CD4-positive, alpha-beta memory T cell (primary cell): ENCODE results near the gene PLA2G4D. TPM values are rescaled to one million over a fixed set of nuclear protein-coding genes. Genes with fewer than 3 reads are reported as not detected.

Source experiments
- CTCF ChIA-PET: fragments of 350-600 bp; sonication (Branson Sonifier 250); formaldehyde crosslinking; loops from one replicate; lab custom pipeline; 2021; ENCODE audit warnings: inconsistent platforms; ENCODE audit not compliant: partially characterized antibody; lab: Charles Lee
- POLR2A ChIA-PET: fragments of 350-600 bp; sonication (Branson Sonifier 250); formaldehyde crosslinking; loops from one replicate; lab custom pipeline; 2021; ENCODE audit not compliant: partially characterized antibody; lab: Charles Lee
- DNase-seq, 5 donors: peaks; one replicate each; pipeline versions ENCODE4 v3.0.0 to v3.0.0-alpha.2; 2020 to 2022; ENCODE audit warnings: mixed read lengths in 1 of 5
- H3K27ac ChIP-seq: one replicate; pipeline ENCODE4 v1.7.0; 2013; ENCODE audit warnings: low read depth, low read length
- H3K27me3 ChIP-seq: 2 replicates; pipeline ENCODE4 v1.7.0; 2013; ENCODE audit warnings: mild to moderate bottlenecking, low read length, moderate library complexity; ENCODE audit not compliant: insufficient read depth
- H3K36me3 ChIP-seq: 2 replicates; pipeline ENCODE4 v1.7.0; 2013; ENCODE audit warnings: mild to moderate bottlenecking, low read length, moderate library complexity; ENCODE audit not compliant: insufficient read depth
- H3K4me1 ChIP-seq: 2 replicates; pipeline ENCODE4 v1.7.0; 2013; ENCODE audit warnings: mild to moderate bottlenecking, low read length, moderate library complexity; ENCODE audit not compliant: insufficient read depth
- H3K4me3 ChIP-seq, 2 donors: one replicate each; pipeline ENCODE4 v1.7.0; 2013; ENCODE audit warnings: low read length in 2 of 2, mild to moderate bottlenecking in 1 of 2
- H3K9me3 ChIP-seq, 2 donors: one replicate each; pipeline ENCODE4 v1.7.0; 2013; ENCODE audit warnings: low read length in 2 of 2, control low read depth in 1 of 2; ENCODE audit not compliant: control insufficient read depth in 1 of 2
- H3K27ac Mint-ChIP-seq, 7 donors: one replicate each; pipeline ENCODE4 v1.8.0; 2020 to 2021; ENCODE audit warnings: mixed read lengths in 7 of 7, mild to moderate bottlenecking in 6 of 7, inconsistent platforms in 3 of 7, moderate library complexity in 3 of 7
- H3K27me3 Mint-ChIP-seq, 2 donors: one replicate each; pipeline ENCODE4 v1.8.0; 2020 to 2021; ENCODE audit warnings: mixed read lengths in 2 of 2
- H3K36me3 Mint-ChIP-seq, 2 donors: one replicate each; pipeline ENCODE4 v1.8.0; 2020 to 2021; ENCODE audit warnings: mixed read lengths in 2 of 2, inconsistent platforms in 1 of 2, mild to moderate bottlenecking in 1 of 2
- H3K4me1 Mint-ChIP-seq, 4 donors: one replicate each; pipeline ENCODE4 v1.8.0; 2020 to 2021; ENCODE audit warnings: mixed read lengths in 4 of 4, mild to moderate bottlenecking in 1 of 4
- H3K4me3 Mint-ChIP-seq, 8 donors: one replicate each; pipeline ENCODE4 v1.8.0; 2020 to 2021; ENCODE audit warnings: mixed read lengths in 8 of 8, mild to moderate bottlenecking in 7 of 8, moderate library complexity in 6 of 8, inconsistent platforms in 3 of 8
- H3K9me3 Mint-ChIP-seq, 8 donors: one replicate each; pipeline ENCODE4 v1.8.0; 2020 to 2021; ENCODE audit warnings: mixed read lengths in 8 of 8, mild to moderate bottlenecking in 5 of 8, inconsistent platforms in 3 of 8, moderate library complexity in 1 of 8
- intact Hi-C: fragments of 100-400 bp; cut with micrococcal nuclease; formaldehyde crosslinking; loops from one replicate; pipeline ENCODE4 v1.15.1; 2023
- polyA plus RNA-seq, 2 donors: library from polyadenylated mRNA; unstranded; fragments of 300-500 nt; fragmentation: Illumina TruSeq; gene quantifications; one replicate each; pipeline ENCODE4 v1.2.3, GENCODE V29; 2021
- total RNA-seq, 2 experiments: library from RNA; stranded (reverse); gene quantifications; one replicate each; pipeline ENCODE4 v1.2.3, GENCODE V29; 2021

Gene PLA2G4D
- total and polyA plus RNA-seq, 4 experiments from 2014 or later = not detected

DNA sequence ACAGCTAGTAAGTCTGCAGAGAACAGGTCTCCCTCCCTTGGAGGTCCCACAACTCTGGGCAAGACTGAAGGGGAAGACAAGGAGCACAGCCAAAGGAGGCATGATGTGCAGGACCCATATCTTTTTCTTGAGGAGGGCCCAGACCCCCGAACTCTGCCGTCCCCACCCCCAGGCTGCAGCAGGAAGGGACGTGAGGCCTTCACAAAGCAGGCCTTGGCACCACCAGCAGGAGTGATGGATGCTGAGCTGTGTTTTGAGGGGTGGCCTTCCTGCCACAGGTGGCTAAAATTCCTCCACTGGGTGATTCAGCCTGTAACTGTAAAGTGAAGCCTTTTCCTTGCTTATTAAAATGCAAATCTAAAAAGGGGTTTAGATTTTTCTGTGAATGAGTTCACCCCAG, 8.6 kb downstream of the PLA2G4D start:
- Histone ChIP-seq H3K27ac (no peak overlapping the region), H3K36me3 (no peaks in the 10 kb centered on the region), H3K4me3 (no peak overlapping the region), H3K4me1 (peaks cover 10% of the 10 kb centered on the region), H3K27me3 (no peaks in the 10 kb centered on the region), H3K9me3 (no peaks in the 10 kb centered on the region)
- Mint-ChIP-seq H3K27ac (no peak overlapping the region), H3K4me1 (peaks cover 0 to 10% (median 2%) of the 10 kb centered on the region in 4 donors), H3K9me3 (peaks cover 0 to 3% (median 0%) of the 10 kb centered on the region in 8 donors), H3K4me3 (no peak overlapping the region), H3K27me3 (peaks cover 6% of the 10 kb centered on the region in 2 donors), H3K36me3 (no peaks in the 10 kb centered on the region)
- ChIA-PET CTCF (interaction anchor here (4.8 kb wide), 1 partner anchor 96 kb away, joined by 33 read pairs; no protein-coding TSS in a partner anchor), POLR2A (no interaction called here)
- intact Hi-C loops = loop anchor here (2.0 kb wide), 1 partner anchor 313 kb away; no protein-coding TSS in a partner anchor
- no peak for DNase-seq

DNA sequence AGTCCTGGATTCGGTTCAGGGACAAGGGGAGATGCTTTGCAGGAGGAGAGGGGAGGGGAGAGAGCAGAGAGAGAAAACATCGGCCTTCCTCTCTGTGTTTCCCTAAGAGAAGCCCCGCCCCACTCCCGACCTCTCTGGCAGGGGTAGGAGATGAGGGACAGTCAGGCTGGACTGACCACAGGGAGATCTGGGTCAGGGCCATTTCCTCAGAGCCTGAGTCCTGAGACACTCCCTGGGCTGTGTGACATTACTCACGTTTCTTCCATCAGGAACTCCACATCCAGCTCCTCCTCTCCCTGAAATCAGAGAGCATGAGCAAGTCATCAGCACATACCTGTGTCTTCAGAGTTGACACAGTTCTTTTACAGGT, 9.1 kb downstream of the PLA2G4D start:
- no peak overlapping the region for H3K4me3 ChIP-seq
- peaks cover 0 to 10% (median 2%) of the 10 kb centered on the region in 4 donors for H3K4me1 Mint-ChIP-seq
- CTCF ChIA-PET = interaction anchor here (1.3 to 4.8 kb wide), 6 partner anchors 7 to 312 kb away, joined by 4 to 33 read pairs (median 8); partner anchors contain the start of gene MAPKBP1

DNA sequence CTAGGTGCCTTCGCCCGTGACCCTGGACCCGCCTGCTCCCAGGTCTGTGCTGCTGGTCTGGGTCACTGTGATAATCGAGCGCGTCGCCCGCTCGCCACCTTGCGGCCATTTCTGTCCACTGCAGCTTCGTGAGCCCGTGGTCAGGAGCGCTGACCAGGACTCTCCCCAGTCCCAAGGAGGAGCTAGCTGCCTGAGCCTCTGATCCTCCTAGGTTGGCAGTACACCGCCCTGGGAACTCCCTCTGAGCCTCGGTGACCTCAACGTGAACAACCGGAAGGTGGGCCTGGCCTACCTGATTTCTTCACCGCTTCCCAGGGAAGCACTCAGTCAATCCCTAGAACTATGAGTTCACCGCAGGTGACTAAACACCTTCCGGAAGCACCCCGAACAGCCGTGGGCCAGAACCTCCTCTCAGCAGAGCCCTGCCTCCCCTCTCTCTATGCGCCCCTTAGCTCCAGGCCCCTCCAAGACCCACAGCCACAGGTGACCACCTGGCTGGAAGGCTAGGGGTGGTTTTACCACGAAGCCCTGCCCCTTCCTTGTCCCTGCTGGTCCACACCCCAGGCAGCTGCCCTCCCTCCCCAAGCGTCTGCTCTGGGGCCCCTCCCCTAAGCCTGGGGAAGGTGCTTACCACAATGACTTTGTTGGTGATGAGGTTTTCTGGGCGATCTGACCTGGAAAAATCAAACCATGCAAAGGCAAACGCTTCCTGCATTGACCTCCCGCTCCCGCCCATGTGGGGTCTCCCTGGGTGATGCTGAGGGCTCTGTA, 9.7 kb downstream of the PLA2G4D start:
- peak overlapping the region in 2 of 7 donors; percentile 9 to 41 for H3K27ac Mint-ChIP-seq
- peak overlapping the region in 3 of 8 donors; percentile 33 to 38 (median 36) for H3K4me3 Mint-ChIP-seq
- H3K9me3 ChIP-seq = no peaks in the 10 kb centered on the region
- peaks cover 6% of the 10 kb centered on the region in 2 donors for H3K27me3 Mint-ChIP-seq
- peaks cover 0 to 3% (median 0%) of the 10 kb centered on the region in 8 donors for H3K9me3 Mint-ChIP-seq
- no peak overlapping the region for H3K4me3 ChIP-seq
- ChIA-PET CTCF (interaction anchor here (0.8 to 4.8 kb wide), 18 partner anchors 8 to 482 kb away, joined by 3 to 33 read pairs (median 4); partner anchors contain the start of genes MAPKBP1, PLA2G4D and VPS39), POLR2A (interaction anchor here (1.3 kb wide), 1 partner anchor 311 kb away, joined by 4 read pairs; no protein-coding TSS in a partner anchor)
- no peaks in the 10 kb centered on the region for H3K27me3 ChIP-seq
- DNase-seq = peak in 4 of 5 donors; percentile 19 to 34 (median 22)
- no peaks in the 10 kb centered on the region for H3K36me3 Mint-ChIP-seq
- peaks cover 0 to 10% (median 2%) of the 10 kb centered on the region in 4 donors for H3K4me1 Mint-ChIP-seq
- no peak overlapping the region for H3K27ac ChIP-seq
- intact Hi-C loops = loop anchor here (1.0 to 2.0 kb wide), 2 partner anchors 95 to 312 kb away; no protein-coding TSS in a partner anchor
- H3K4me1 ChIP-seq = peaks cover 10% of the 10 kb centered on the region
- no peaks in the 10 kb centered on the region for H3K36me3 ChIP-seq

More for the DNA sequence above, 9.1 kb downstream of the PLA2G4D start:
- Histone ChIP-seq H3K36me3 (no peaks in the 10 kb centered on the region), H3K27ac (no peak overlapping the region), H3K4me1 (peaks cover 10% of the 10 kb centered on the region), H3K9me3 (no peaks in the 10 kb centered on the region), H3K27me3 (no peaks in the 10 kb centered on the region)
- no peak for DNase-seq
- intact Hi-C loops = loop anchor here (2.0 kb wide), 1 partner anchor 312 kb away; no protein-coding TSS in a partner anchor
- POLR2A ChIA-PET = no interaction called here
- peaks cover 0 to 3% (median 0%) of the 10 kb centered on the region in 8 donors for H3K9me3 Mint-ChIP-seq
- no peak overlapping the region for H3K4me3 Mint-ChIP-seq
- no peak overlapping the region for H3K27ac Mint-ChIP-seq
- no peaks in the 10 kb centered on the region for H3K36me3 Mint-ChIP-seq
- H3K27me3 Mint-ChIP-seq = peaks cover 6% of the 10 kb centered on the region in 2 donors

DNA sequence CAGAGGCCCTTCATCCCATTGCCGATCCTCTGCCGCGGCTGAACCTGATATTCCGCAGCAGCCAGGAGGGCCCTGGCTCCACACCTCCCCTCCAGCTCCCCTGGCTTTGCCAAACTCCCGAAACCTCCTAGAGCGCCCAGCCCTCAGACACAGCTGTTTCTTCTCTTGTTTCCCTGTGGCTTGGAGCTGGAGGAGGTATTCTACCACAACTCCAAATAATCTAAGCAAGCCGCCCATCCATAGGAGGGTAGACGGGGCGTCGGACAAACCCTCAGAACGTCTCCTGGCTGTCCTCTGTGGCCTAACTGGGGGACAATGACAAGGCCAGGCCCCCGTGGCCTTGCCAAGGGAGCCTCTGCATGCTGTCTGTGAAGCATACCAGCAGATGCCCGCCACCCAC, 10.4 kb downstream of the PLA2G4D start:
- H3K27ac Mint-ChIP-seq = peak overlapping the region in 1 of 7 donors; percentile 9
- H3K9me3 ChIP-seq = no peaks in the 10 kb centered on the region
- ChIA-PET CTCF (interaction anchor here (0.8 to 4.8 kb wide), 18 partner anchors 9 to 481 kb away, joined by 3 to 33 read pairs (median 4); partner anchors contain the start of genes MAPKBP1, PLA2G4D and VPS39), POLR2A (interaction anchor here (1.3 kb wide), 1 partner anchor 311 kb away, joined by 4 read pairs; no protein-coding TSS in a partner anchor)
- H3K27ac ChIP-seq = no peak overlapping the region
- no peaks in the 10 kb centered on the region for H3K36me3 Mint-ChIP-seq
- H3K4me1 ChIP-seq = peaks cover 10% of the 10 kb centered on the region
- no peaks in the 10 kb centered on the region for H3K27me3 ChIP-seq
- DNase-seq = no peak
- H3K27me3 Mint-ChIP-seq = peaks cover 3 to 6% of the 10 kb centered on the region in 2 donors
- no peaks in the 10 kb centered on the region for H3K36me3 ChIP-seq
- H3K4me3 ChIP-seq = no peak overlapping the region
- no peak overlapping the region for H3K4me3 Mint-ChIP-seq
- peaks cover 0 to 3% (median 0%) of the 10 kb centered on the region in 8 donors for H3K9me3 Mint-ChIP-seq
- intact Hi-C loops = loop anchor here (1.0 to 2.0 kb wide), 2 partner anchors 95 to 311 kb away; no protein-coding TSS in a partner anchor
- peaks cover 0 to 10% (median 2%) of the 10 kb centered on the region in 4 donors for H3K4me1 Mint-ChIP-seq

DNA sequence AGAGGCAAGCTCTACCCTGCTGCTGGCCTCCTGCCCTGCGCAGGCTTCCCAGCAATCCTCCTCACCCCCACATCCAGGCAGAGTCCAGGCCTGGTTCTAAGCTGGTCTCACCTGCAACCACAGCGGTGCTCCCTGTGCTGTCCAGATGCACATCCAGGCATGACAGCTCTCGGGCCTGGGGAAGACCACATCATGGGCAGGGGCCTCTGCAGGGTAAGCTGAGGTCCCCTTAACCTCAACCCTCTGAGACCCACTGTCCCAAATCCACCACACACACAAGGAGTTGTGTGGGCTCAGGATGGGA, 10.8 kb downstream of the PLA2G4D start:
- H3K27me3 Mint-ChIP-seq = peaks cover 2 to 6% of the 10 kb centered on the region in 2 donors
- CTCF ChIA-PET = interaction anchor here (0.7 to 4.8 kb wide), 13 partner anchors 9 to 310 kb away, joined by 3 to 33 read pairs (median 7); partner anchors contain the start of genes MAPKBP1, PLA2G4D and VPS39

DNA sequence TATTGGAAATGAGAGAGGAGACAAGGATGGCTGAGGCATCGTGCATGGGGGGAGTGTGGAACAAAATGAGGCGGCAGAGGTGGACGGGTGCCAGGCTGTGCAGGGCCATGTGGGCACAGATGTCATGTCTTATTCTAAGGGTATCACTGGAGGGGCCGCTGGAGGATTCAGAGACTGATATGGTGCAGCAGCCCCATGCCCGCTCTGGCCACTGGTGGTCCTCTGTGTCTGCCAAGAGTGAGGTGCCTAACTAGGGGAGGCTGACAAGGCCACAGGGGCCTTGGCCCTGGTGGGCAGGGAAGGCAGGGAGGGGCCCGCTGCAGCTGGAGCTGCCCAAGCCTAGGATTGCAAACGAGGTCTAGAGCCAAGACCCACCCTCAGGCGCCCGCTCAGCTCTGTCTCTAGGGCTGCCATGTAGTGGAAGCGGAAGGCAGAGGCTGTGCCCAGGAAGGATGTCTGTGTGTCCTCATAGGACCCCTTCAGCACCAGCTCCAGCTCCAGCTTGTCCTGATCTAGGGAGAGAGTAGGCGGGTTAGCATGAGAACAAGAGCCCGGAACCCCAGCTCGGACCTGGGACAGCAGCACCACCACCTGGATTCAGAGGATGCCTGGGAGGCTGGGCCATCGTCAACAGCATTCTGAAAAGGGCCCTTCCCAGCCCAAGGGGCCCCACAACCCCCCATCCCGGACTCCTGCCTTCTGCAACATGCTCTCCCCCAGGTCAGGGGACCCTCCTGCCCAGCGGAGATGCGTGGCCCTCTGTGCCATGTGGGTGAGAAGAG, 11.3 kb downstream of the PLA2G4D start:
- H3K4me1 Mint-ChIP-seq = peaks cover 0 to 10% (median 2%) of the 10 kb centered on the region in 4 donors
- peaks cover under 1 to 6% of the 10 kb centered on the region in 2 donors for H3K27me3 Mint-ChIP-seq
- H3K4me3 Mint-ChIP-seq = no peak overlapping the region
- Histone ChIP-seq H3K36me3 (no peaks in the 10 kb centered on the region), H3K27ac (no peak overlapping the region), H3K4me1 (peaks cover 10% of the 10 kb centered on the region), H3K4me3 (no peak overlapping the region), H3K9me3 (no peaks in the 10 kb centered on the region), H3K27me3 (no peaks in the 10 kb centered on the region)
- intact Hi-C loops = no loop called here
- no peak for DNase-seq
- no peak overlapping the region for H3K27ac Mint-ChIP-seq
- no peaks in the 10 kb centered on the region for H3K36me3 Mint-ChIP-seq
- POLR2A ChIA-PET = interaction anchor here (1.3 kb wide), 1 partner anchor 310 kb away, joined by 4 read pairs; no protein-coding TSS in a partner anchor
- CTCF ChIA-PET = interaction anchor here (0.7 to 4.8 kb wide), 14 partner anchors 9 to 525 kb away, joined by 3 to 33 read pairs (median 7); partner anchors contain the start of genes MAPKBP1, PLA2G4D and VPS39
- peaks cover 0 to 3% (median 0%) of the 10 kb centered on the region in 8 donors for H3K9me3 Mint-ChIP-seq

More for the DNA sequence above, 10.8 kb downstream of the PLA2G4D start:
- Histone ChIP-seq H3K9me3 (no peaks in the 10 kb centered on the region), H3K27ac (no peak overlapping the region), H3K4me3 (no peak overlapping the region), H3K27me3 (no peaks in the 10 kb centered on the region), H3K36me3 (no peaks in the 10 kb centered on the region), H3K4me1 (peaks cover 10% of the 10 kb centered on the region)
- POLR2A ChIA-PET = interaction anchor here (1.3 kb wide), 1 partner anchor 310 kb away, joined by 4 read pairs; no protein-coding TSS in a partner anchor
- Mint-ChIP-seq H3K4me1 (peaks cover 0 to 10% (median 2%) of the 10 kb centered on the region in 4 donors), H3K4me3 (no peak overlapping the region), H3K36me3 (no peaks in the 10 kb centered on the region), H3K27ac (no peak overlapping the region), H3K9me3 (peaks cover 0 to 3% (median 0%) of the 10 kb centered on the region in 8 donors)
- intact Hi-C loops = no loop called here
- no peak for DNase-seq
